ENCODE measurements around the gene ZNF430.

- TF ChIP-seq CTCF (IDR thresholded peaks at IDR 0.05) (no peak), POLR2AphosphoS5 (IDR thresholded peaks at IDR 0.05) (no peak)
Observed at GRCh38 chr19:21092109-21092508, 71.7 kb downstream of the ZNF430 start.

All from breast epithelium (tissue), 3 donors.